Keratinocyte (primary cell): ENCODE data around the gene SPRTN. TPM values are rescaled to one million over a fixed set of nuclear protein-coding genes. Genes with fewer than 3 reads are reported as not detected.

Source experiments
- DNase-seq: peaks from one replicate; pipeline ENCODE4 v3.0.0-alpha.2; 2011; ENCODE audit warnings: low read depth, missing footprints, low spot score
- FAIRE-seq: peaks from 2 replicates; lab custom pipeline; 2011; peaks lifted over from hg19 to GRCh38; lab: Jason Lieb, UNC
- H2AFZ ChIP-seq: 2 replicates; pipeline ENCODE4 v1.6.0; 2012; ENCODE audit warnings: low read length, control low read depth, inconsistent platforms; ENCODE audit not compliant: control insufficient read depth
- H3K27ac ChIP-seq: 2 replicates; pipeline ENCODE4 v1.5.1; 2011; ENCODE audit warnings: low read length; ENCODE audit not compliant: control insufficient read depth, insufficient read depth
- H3K27me3 ChIP-seq: 3 replicates; pipeline ENCODE4 v1.6.0; 2011; ENCODE audit warnings: low read length; ENCODE audit not compliant: control insufficient read depth, insufficient read depth; ENCODE audit errors: extremely low read depth
- H3K36me3 ChIP-seq, 2 experiments: 2 replicates in 1 of 2; 3 replicates in 1 of 2; pipeline ENCODE4 v1.5.1; 2011; ENCODE audit warnings: low read length in 2 of 2, mild to moderate bottlenecking in 1 of 2; ENCODE audit not compliant: control insufficient read depth in 2 of 2, insufficient read depth in 2 of 2; ENCODE audit errors: extremely low read depth in 1 of 2
- H3K4me1 ChIP-seq: 3 replicates; pipeline ENCODE4 v1.5.1; 2011; ENCODE audit warnings: low read length; ENCODE audit not compliant: control insufficient read depth, insufficient read depth; ENCODE audit errors: extremely low read depth
- H3K4me2 ChIP-seq: 3 replicates; pipeline ENCODE4 v1.6.0; 2011; ENCODE audit warnings: low read depth, low read length; ENCODE audit not compliant: control insufficient read depth, insufficient read depth; ENCODE audit errors: extremely low read depth
- H3K4me3 ChIP-seq, 3 experiments: fragments of 200-600 bp in 1 of 3; sonication (generic) in 1 of 3; 2 replicates in 2 of 3; 3 replicates in 1 of 3; pipeline ENCODE4 v1.5.1; 2011 to 2016; ENCODE audit warnings: low read length in 3 of 3, mild to moderate bottlenecking in 3 of 3, control low read depth in 2 of 3, inconsistent platforms in 1 of 3, low read depth in 1 of 3, mixed read lengths in 1 of 3, mixed run types in 1 of 3, moderate library complexity in 1 of 3; ENCODE audit not compliant: control insufficient read depth in 2 of 3, insufficient read depth in 2 of 3; ENCODE audit errors: extremely low read depth in 1 of 3
- H3K79me2 ChIP-seq: 2 replicates; pipeline ENCODE4 v1.6.0; 2012; ENCODE audit warnings: low read length; ENCODE audit not compliant: control insufficient read depth, insufficient read depth
- H3K9ac ChIP-seq: 3 replicates; pipeline ENCODE4 v1.6.0; 2011; ENCODE audit warnings: low read length; ENCODE audit not compliant: control insufficient read depth, insufficient read depth; ENCODE audit errors: extremely low read depth
- H3K9me1 ChIP-seq: 3 replicates; pipeline ENCODE4 v1.6.0; 2011; ENCODE audit warnings: low read length; ENCODE audit not compliant: control insufficient read depth, insufficient read depth; ENCODE audit errors: extremely low read depth
- H3K9me3 ChIP-seq: 2 replicates; pipeline ENCODE4 v1.5.1; 2012; ENCODE audit warnings: low read depth, low read length; ENCODE audit not compliant: control insufficient read depth
- H4K20me1 ChIP-seq: 3 replicates; pipeline ENCODE4 v1.6.0; 2011; ENCODE audit warnings: low read length; ENCODE audit not compliant: control insufficient read depth, insufficient read depth; ENCODE audit errors: extremely low read depth
- EZH2 ChIP-seq: IDR thresholded peaks from one replicate; pipeline ENCODE4 v1.6.1; 2012; ENCODE audit warnings: inconsistent platforms, mild to moderate bottlenecking, low read length, moderate library complexity
- dilution Hi-C: fragments of 300-500 bp; cut with MboI; formaldehyde crosslinking; loops from one replicate; pipeline ENCODE4 v1.7.0; 2020; ENCODE audit warnings: low sequenced_read_pairs; ENCODE audit not compliant: extremely low pct_ligation_motif_present
- polyA plus RNA-seq, 5 experiments: library from polyadenylated mRNA; depleted of rRNA in 3 of 5; stranded (reverse) in 3 of 5; stranded (forward) in 1 of 5; unstranded in 1 of 5; fragments of >200 nt; gene quantifications; 1 replicate in 1 of 5; 2 replicates in 3 of 5; 3 replicates in 1 of 5; pipeline versions ENCODE4 v1.2.1 to v1.2.3, GENCODE V29; 2011 to 2012; ENCODE audit warnings: missing spikeins in 2 of 5, low read depth in 1 of 5, low replicate concordance in 1 of 5
- TF ChIP-seq, protein P1 (sequence below), 3 experiments: IDR thresholded peaks in 1 of 3; conservative IDR thresholded peaks in 1 of 3; optimal IDR thresholded peaks in 1 of 3; 2 replicates in 2 of 3; 3 replicates in 1 of 3; pipeline versions ENCODE3 to v1.5.1; 2011; ENCODE audit warnings: low read length in 3 of 3, mild to moderate bottlenecking in 3 of 3, moderate library complexity in 2 of 3, control low read depth in 1 of 3, inconsistent platforms in 1 of 3; ENCODE audit not compliant: insufficient read depth in 2 of 3; ENCODE audit errors: extremely low read depth in 1 of 3

SPRTN gene
- polyA plus RNA-seq, 1 donor (not counting 4 experiments of a cell fraction or from before 2014, with no cell fraction given), result 17.4 TPM

DNA sequence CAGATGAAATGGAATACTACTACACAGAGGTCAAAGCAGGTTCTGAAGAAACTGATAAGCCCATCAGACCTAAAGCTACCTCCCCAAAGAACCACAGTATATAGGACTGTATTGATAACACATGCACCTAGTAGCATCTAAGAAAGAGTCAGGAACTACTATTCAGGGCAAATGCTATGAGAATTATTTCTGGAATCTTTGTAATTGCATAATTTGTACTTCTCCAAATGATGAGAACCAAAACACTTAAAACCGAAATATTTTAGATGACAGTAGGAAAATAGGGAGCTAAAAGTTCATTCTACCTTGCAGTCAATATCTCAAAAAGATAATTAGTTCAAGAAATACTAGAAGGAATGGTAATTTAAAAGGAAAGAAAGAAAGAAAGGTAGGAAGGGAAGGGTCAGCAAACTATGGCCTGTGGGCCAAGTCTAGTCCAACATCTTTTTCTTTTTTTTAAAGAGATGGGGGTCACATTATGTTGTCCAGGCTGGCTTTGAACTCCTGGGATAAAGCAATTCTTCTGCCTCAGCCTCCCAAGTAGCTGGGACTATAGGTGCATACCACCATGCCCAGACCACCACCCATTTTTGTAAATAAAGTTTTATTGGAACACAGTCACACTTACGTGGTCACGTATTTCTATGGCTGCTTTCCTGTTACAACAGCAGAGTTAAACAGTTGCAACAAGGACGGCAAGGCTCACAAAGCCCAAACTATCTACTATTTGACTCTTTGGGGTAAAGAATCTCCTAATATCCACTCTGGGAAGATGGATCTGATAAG is 60.0 kb downstream of the SPRTN start:
- H3K27me3 ChIP-seq, result no peaks in the 10 kb centered on the region
- H3K27ac ChIP-seq, result no peak overlapping the region
- H3K36me3 ChIP-seq, result no peaks in the 10 kb centered on the region
- TF ChIP-seq, protein P1, sequence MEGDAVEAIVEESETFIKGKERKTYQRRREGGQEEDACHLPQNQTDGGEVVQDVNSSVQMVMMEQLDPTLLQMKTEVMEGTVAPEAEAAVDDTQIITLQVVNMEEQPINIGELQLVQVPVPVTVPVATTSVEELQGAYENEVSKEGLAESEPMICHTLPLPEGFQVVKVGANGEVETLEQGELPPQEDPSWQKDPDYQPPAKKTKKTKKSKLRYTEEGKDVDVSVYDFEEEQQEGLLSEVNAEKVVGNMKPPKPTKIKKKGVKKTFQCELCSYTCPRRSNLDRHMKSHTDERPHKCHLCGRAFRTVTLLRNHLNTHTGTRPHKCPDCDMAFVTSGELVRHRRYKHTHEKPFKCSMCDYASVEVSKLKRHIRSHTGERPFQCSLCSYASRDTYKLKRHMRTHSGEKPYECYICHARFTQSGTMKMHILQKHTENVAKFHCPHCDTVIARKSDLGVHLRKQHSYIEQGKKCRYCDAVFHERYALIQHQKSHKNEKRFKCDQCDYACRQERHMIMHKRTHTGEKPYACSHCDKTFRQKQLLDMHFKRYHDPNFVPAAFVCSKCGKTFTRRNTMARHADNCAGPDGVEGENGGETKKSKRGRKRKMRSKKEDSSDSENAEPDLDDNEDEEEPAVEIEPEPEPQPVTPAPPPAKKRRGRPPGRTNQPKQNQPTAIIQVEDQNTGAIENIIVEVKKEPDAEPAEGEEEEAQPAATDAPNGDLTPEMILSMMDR (optimal IDR thresholded peaks at IDR 0.05 in 1 of 3, IDR thresholded peaks at IDR 0.05 in 1 of 3, conservative IDR thresholded peaks at IDR 0.05 in 1 of 3; ENCODE audit: extremely low read depth in 1 of 3, insufficient read depth in 2 of 3, low read length in 3 of 3), result no peak
- TF ChIP-seq EZH2, result no peak
- H3K9ac ChIP-seq, result no peak overlapping the region
- peaks cover 28% of the 10 kb centered on the region for H3K4me1 ChIP-seq
- H3K4me2 ChIP-seq, result no peak overlapping the region
- no peak for DNase-seq
- FAIRE-seq, result no peak
- H3K9me3 ChIP-seq, result no peaks in the 10 kb centered on the region
- no peaks in the 10 kb centered on the region for H3K9me1 ChIP-seq
- dilution Hi-C loops, result no loop called here
- H3K4me3 ChIP-seq, result no peak overlapping the region
- H4K20me1 ChIP-seq, result no peaks in the 10 kb centered on the region
- H3K79me2 ChIP-seq, result peaks cover 24% of the 10 kb centered on the region
- no peak overlapping the region for H2AFZ ChIP-seq

GRCh38 chr1:231401478-231401877 is 63.4 kb downstream of the SPRTN start:
- no peaks in the 10 kb centered on the region for H4K20me1 ChIP-seq
- H3K36me3 ChIP-seq, result no peaks in the 10 kb centered on the region
- no peak overlapping the region for H3K4me3 ChIP-seq
- no peak overlapping the region for H3K27ac ChIP-seq
- H2AFZ ChIP-seq, result no peak overlapping the region
- H3K9ac ChIP-seq, result no peak overlapping the region
- H3K27me3 ChIP-seq, result no peaks in the 10 kb centered on the region
- DNase-seq (no peak), FAIRE-seq (no peak)
- no peaks in the 10 kb centered on the region for H3K9me1 ChIP-seq
- peaks cover 33% of the 10 kb centered on the region for H3K79me2 ChIP-seq
- no peak overlapping the region for H3K4me2 ChIP-seq
- dilution Hi-C loops, result no loop called here
- TF ChIP-seq EZH2, result no peak
- TF ChIP-seq, protein P1 (optimal IDR thresholded peaks at IDR 0.05 in 1 of 3, IDR thresholded peaks at IDR 0.05 in 1 of 3, conservative IDR thresholded peaks at IDR 0.05 in 1 of 3; ENCODE audit: extremely low read depth in 1 of 3, insufficient read depth in 2 of 3, low read length in 3 of 3), result no peak
- no peaks in the 10 kb centered on the region for H3K9me3 ChIP-seq
- H3K4me1 ChIP-seq, result peaks cover 8% of the 10 kb centered on the region
